Mucosa of stomach (tissue), 1 donor: Measurements from ENCODE around the gene FBXO48.
"Not testable (repeated sequence)": the region's sequence is repeated elsewhere in the genome, so short reads cannot be mapped to it uniquely, and the experiment has no call there.

ENCODE experiments used
- H3K27me3 ChIP-seq: one replicate; pipeline ENCODE4 v1.7.0; 2013; ENCODE audit warnings: mild to moderate bottlenecking, low read length; ENCODE audit not compliant: control insufficient read depth, insufficient read depth
- H3K36me3 ChIP-seq: one replicate; pipeline ENCODE4 v1.7.0; 2013; ENCODE audit warnings: low read length; ENCODE audit not compliant: control insufficient read depth, insufficient read depth
- H3K4me1 ChIP-seq: one replicate; pipeline ENCODE4 v1.7.0; 2013; ENCODE audit warnings: mild to moderate bottlenecking, low read length; ENCODE audit not compliant: control insufficient read depth, insufficient read depth
- H3K4me3 ChIP-seq: one replicate; pipeline ENCODE4 v1.7.0; 2013; ENCODE audit warnings: low read length
- H3K9ac ChIP-seq: one replicate; pipeline ENCODE4 v1.7.0; 2013; ENCODE audit warnings: mild to moderate bottlenecking, low read length, moderate library complexity
- H3K9me3 ChIP-seq: one replicate; pipeline ENCODE4 v1.7.0; 2013; ENCODE audit warnings: mild to moderate bottlenecking, low read length, moderate library complexity; ENCODE audit not compliant: control insufficient read depth
- donor health status: Pancreatic carcinoma.

Gene FBXO48

GRCh38 chr2:68489282-68489681 lies 22.2 kb upstream of the FBXO48 start:
- H3K4me1 ChIP-seq: peaks cover 4% of the 10 kb centered on the region
- H3K4me3 ChIP-seq: no peak overlapping the region
- no peaks in the 10 kb centered on the region for H3K36me3 ChIP-seq
- H3K27me3 ChIP-seq: no peaks in the 10 kb centered on the region
- no peak overlapping the region for H3K9ac ChIP-seq
- H3K9me3 ChIP-seq: no peaks in the 10 kb centered on the region

DNA sequence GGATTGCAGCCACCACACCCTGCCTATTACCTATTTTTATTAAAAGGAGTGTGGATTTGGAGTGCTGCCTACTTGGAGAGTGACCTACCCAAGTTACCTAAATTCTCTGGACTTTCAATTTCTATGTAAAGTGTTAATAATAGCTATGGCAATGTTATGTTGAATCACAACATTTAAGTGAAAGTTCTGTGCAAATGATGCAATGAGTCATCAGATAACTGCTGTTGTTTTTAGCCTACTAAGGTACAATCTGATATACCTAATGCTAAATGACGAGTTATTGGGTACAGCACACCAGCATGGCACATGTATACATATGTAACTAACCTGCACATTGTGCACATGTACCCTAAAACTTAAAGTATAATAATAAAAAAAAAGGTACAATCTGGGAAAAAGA lies 21.5 kb upstream of the FBXO48 start:
- not testable (repeated sequence) for H3K27me3 ChIP-seq, H3K36me3 ChIP-seq, H3K9ac ChIP-seq, H3K9me3 ChIP-seq, H3K4me3 ChIP-seq, H3K4me1 ChIP-seq

DNA sequence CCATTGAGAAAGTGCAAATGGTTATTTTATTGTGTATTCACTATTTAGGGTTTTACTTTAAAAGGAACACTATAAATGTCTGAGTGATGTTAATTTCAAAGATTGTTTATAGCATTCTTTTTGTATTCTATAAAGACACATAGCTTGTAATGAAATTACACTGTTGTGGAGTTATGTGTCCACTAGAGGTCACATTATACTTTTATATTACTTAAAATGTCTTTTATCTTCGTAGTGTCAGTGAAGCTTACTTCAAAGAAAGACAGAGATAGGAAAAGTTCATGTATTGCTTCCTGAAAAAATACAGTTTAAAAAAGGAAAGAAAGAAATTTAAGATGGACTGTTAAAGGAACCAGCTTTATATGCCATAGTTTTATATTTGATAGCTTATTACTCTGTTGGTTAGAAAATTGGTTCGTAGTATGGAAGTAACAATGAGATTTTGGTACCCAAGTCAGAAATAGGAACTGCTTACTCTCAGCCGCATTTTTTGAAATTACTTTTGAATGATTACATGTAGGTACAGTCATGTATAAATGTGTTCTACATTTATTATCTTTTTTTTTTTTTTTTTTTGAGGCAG lies 20.8 kb upstream of the FBXO48 start:
- H3K27me3 ChIP-seq: no peaks in the 10 kb centered on the region
- no peaks in the 10 kb centered on the region for H3K36me3 ChIP-seq
- no peak overlapping the region for H3K9ac ChIP-seq
- H3K4me1 ChIP-seq: peaks cover 4% of the 10 kb centered on the region
- H3K9me3 ChIP-seq: no peaks in the 10 kb centered on the region
- H3K4me3 ChIP-seq: no peak overlapping the region

- no peak overlapping the region for H3K9ac ChIP-seq
- no peaks in the 10 kb centered on the region for H3K9me3 ChIP-seq
- no peak overlapping the region for H3K4me3 ChIP-seq
- H3K36me3 ChIP-seq: no peaks in the 10 kb centered on the region
- H3K4me1 ChIP-seq: no peaks in the 10 kb centered on the region
- H3K27me3 ChIP-seq: no peaks in the 10 kb centered on the region
Observed at GRCh38 chr2:68483011-68483410, 15.9 kb upstream of the FBXO48 start.

- Histone ChIP-seq H3K36me3 (no peaks in the 10 kb centered on the region), H3K9me3 (no peaks in the 10 kb centered on the region), H3K9ac (no peak overlapping the region), H3K4me1 (no peaks in the 10 kb centered on the region), H3K4me3 (no peak overlapping the region), H3K27me3 (no peaks in the 10 kb centered on the region)
Observed at GRCh38 chr2:68482296-68482820, 15.3 kb upstream of the FBXO48 start.

DNA sequence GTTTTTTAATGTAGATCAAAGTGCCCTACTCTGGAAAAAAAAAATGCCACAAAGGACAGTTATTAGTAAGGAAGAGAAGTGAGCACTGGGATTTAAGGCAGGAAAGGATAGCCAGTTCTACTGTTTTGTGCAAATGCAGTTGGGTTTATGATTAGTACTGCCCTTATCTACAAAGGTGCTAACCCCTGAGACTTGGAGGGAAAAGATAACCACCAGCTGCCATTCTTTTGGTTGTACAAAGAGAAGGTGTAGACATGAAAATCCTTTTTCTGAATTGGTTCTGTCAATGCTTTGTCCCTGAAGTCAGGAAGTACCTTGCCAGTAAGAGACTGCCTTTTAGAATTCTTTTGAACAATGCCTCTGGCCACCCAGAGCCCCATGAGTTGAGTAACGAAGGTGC lies 11.6 kb upstream of the FBXO48 start:
- Histone ChIP-seq H3K9me3 (no peaks in the 10 kb centered on the region), H3K9ac (no peak overlapping the region), H3K4me3 (no peak overlapping the region), H3K4me1 (no peaks in the 10 kb centered on the region), H3K36me3 (no peaks in the 10 kb centered on the region), H3K27me3 (no peaks in the 10 kb centered on the region)

GRCh38 chr2:68476454-68476853 lies 9.4 kb upstream of the FBXO48 start:
- Histone ChIP-seq H3K9ac (no peak overlapping the region), H3K36me3 (no peaks in the 10 kb centered on the region), H3K4me3 (no peak overlapping the region), H3K27me3 (no peaks in the 10 kb centered on the region), H3K4me1 (no peaks in the 10 kb centered on the region), H3K9me3 (no peaks in the 10 kb centered on the region)

DNA sequence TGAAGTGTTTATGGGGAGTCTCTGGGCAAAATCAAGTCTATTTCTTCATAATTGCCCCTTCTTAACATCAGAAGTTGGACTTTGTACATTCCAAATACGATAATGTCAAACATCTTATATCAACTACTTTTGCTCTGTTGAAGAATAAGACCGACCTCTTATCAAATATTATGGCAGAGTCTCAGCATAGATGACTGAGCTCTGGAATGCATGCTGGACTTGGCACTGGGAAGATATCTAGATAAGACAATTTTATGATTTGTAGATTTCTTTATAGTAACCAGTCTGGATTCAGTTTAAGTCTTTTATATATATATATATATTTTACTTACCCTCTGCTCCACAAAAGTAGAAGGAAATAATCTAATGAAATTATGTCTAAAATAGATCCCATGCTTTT lies 8.5 kb upstream of the FBXO48 start:
- Histone ChIP-seq H3K9me3 (no peaks in the 10 kb centered on the region), H3K36me3 (no peaks in the 10 kb centered on the region), H3K9ac (no peak overlapping the region), H3K27me3 (no peaks in the 10 kb centered on the region), H3K4me3 (no peak overlapping the region), H3K4me1 (no peaks in the 10 kb centered on the region)

- Histone ChIP-seq H3K9ac (no peak overlapping the region), H3K36me3 (no peaks in the 10 kb centered on the region), H3K27me3 (no peaks in the 10 kb centered on the region), H3K4me1 (no peaks in the 10 kb centered on the region), H3K9me3 (no peaks in the 10 kb centered on the region), H3K4me3 (no peak overlapping the region)
Observed at GRCh38 chr2:68475110-68475509, 8.0 kb upstream of the FBXO48 start.

- Histone ChIP-seq H3K9ac (no peak overlapping the region), H3K9me3 (no peaks in the 10 kb centered on the region), H3K4me3 (no peak overlapping the region), H3K36me3 (no peaks in the 10 kb centered on the region), H3K27me3 (no peaks in the 10 kb centered on the region), H3K4me1 (no peaks in the 10 kb centered on the region)
Observed at GRCh38 chr2:68472796-68473414, 5.8 kb upstream of the FBXO48 start.

DNA sequence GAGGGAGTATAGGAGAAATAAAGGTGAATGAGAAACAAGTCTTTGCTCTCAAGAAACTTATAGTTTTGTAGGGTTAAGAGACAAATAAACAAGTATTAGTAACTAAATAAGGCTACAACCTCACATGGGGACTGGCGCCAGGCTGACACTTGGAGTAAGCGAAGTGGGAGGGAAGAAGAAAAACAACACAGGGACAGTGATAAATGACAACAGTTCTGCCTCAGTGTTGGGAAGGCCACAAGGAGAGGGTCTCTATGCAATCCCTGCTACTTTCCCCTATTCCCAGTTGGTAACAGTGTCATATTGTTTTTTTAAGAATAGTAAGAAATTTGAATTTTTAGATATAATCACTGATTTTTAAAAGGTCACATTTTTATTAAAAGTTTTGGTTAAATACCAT lies 4.3 kb upstream of the FBXO48 start:
- no peaks in the 10 kb centered on the region for H3K9me3 ChIP-seq
- no peak overlapping the region for H3K9ac ChIP-seq
- no peaks in the 10 kb centered on the region for H3K27me3 ChIP-seq
- H3K4me1 ChIP-seq: no peaks in the 10 kb centered on the region
- H3K36me3 ChIP-seq: no peaks in the 10 kb centered on the region
- no peak overlapping the region for H3K4me3 ChIP-seq

GRCh38 chr2:68469935-68470334 lies 2.8 kb upstream of the FBXO48 start:
- Histone ChIP-seq H3K4me3 (no peak overlapping the region), H3K9me3 (no peaks in the 10 kb centered on the region), H3K36me3 (no peaks in the 10 kb centered on the region), H3K4me1 (peaks cover 7% of the 10 kb centered on the region), H3K9ac (no peak overlapping the region), H3K27me3 (no peaks in the 10 kb centered on the region)

DNA sequence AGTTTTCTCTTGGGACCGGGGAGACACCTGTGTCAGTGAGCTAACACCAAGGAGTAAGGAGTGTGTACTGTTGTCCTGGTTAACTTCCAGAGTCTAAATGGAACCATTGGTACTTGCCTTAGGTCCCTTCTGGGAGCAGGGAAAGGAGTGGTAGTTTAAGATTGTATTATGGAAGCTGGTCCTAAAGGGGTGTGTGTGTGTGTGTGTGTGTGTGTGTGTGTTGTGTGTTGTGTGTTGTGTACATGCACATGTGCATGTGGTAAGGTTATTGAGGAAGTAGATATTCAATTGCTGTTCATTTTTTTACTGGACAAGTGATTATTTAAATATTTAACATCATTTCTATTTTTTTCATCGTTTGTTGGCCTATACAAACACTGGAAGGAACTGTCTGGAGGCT lies 1.7 kb upstream of the FBXO48 start:
- no peak overlapping the region for H3K9ac ChIP-seq
- no peak overlapping the region for H3K4me3 ChIP-seq
- H3K4me1 ChIP-seq: peaks cover 7% of the 10 kb centered on the region
- no peaks in the 10 kb centered on the region for H3K27me3 ChIP-seq
- no peaks in the 10 kb centered on the region for H3K9me3 ChIP-seq
- no peaks in the 10 kb centered on the region for H3K36me3 ChIP-seq
